HepG2 (cell line): ENCODE data around the gene FDXR. TPM values are rescaled to one million over a fixed set of nuclear protein-coding genes. Genes with fewer than 3 reads are reported as not detected.
"Not testable (repeated sequence)": the region's sequence is repeated elsewhere in the genome, so short reads cannot be mapped to it uniquely, and the experiment has no call there.

ENCODE experiments used
- ATAC-seq: fragments of 200-7000 bp; cut with Tn5 transposase; 3 replicates; pipeline ENCODE4 v1.9.1; 2020; ENCODE audit warnings: mild to moderate bottlenecking, moderate library complexity
- BruUV-seq: library from RNA; stranded (reverse); fragments of 400-500 nt; replicated peaks from 2 replicates; lab custom pipeline; 2021; lab: Mats Ljungman, UMichigan
- CTCF ChIA-PET: fragments of 300-600 bp; formaldehyde crosslinking; extraction: SDS; loops from one replicate; lab custom pipeline; 2021; ENCODE audit warnings: low total read pairs, inconsistent platforms, low intra/inter-chr PET ratio; lab: Yijun Ruan, JAX
- POLR2A ChIA-PET: fragments of 350-600 bp; sonication (Branson Sonifier 250); formaldehyde crosslinking; loops from one replicate; lab custom pipeline; 2020; ENCODE audit warnings: antibody characterized with exemption, inconsistent platforms; lab: Yijun Ruan, JAX
- DNase-seq: peaks from one replicate; pipeline ENCODE4 v3.0.0-alpha.2; 2015; ENCODE audit warnings: low spot score
- FAIRE-seq: peaks from 3 replicates; lab custom pipeline; 2011; peaks lifted over from hg19 to GRCh38; lab: Jason Lieb, UNC
- H2AFZ ChIP-seq: one replicate; pipeline ENCODE4 v1.6.1; 2011; ENCODE audit warnings: low read length, inconsistent platforms
- H3K27ac ChIP-seq: fragments of 300-600 bp; 3 replicates; pipeline ENCODE4 v1.8.0; 2011; ENCODE audit warnings: mixed run types, mild to moderate bottlenecking, mixed read lengths, low read length, inconsistent platforms; ENCODE audit not compliant: insufficient read depth; ENCODE audit errors: extremely low read length
- H3K27me3 ChIP-seq, 2 experiments: fragments of 200-600 bp in 1 of 2; 2 replicates in 1 of 2; 3 replicates in 1 of 2; pipeline versions ENCODE4 v1.6.0 to v1.8.0; 2011; ENCODE audit warnings: low read length in 2 of 2, mild to moderate bottlenecking in 2 of 2, moderate library complexity in 2 of 2, inconsistent platforms in 1 of 2; ENCODE audit not compliant: insufficient read depth in 2 of 2, control insufficient read depth in 1 of 2
- H3K36me3 ChIP-seq, 2 experiments: fragments of 200-600 bp in 1 of 2; replicated peaks in 1 of 2; 2 replicates in 1 of 2; 3 replicates in 1 of 2; pipeline versions ENCODE4 v1.5.1 to v1.8.0; 2011; ENCODE audit warnings: low read length in 2 of 2, inconsistent platforms in 1 of 2; ENCODE audit not compliant: insufficient read depth in 2 of 2, control insufficient read depth in 1 of 2
- H3K4me1 ChIP-seq: 2 replicates; pipeline ENCODE4 v1.5.1; 2012; ENCODE audit warnings: low read length, inconsistent platforms; ENCODE audit not compliant: insufficient read depth
- H3K4me2 ChIP-seq: 2 replicates; pipeline ENCODE4 v1.6.0; 2011; ENCODE audit warnings: low read depth, low read length, inconsistent platforms
- H3K4me3 ChIP-seq, 3 experiments: fragments of 200-600 bp in 1 of 3; sonication (generic), shearing (Covaris generic) in 1 of 3; replicated peaks in 1 of 3; 2 replicates each; pipeline ENCODE4 v1.5.1; 2011 to 2016; ENCODE audit warnings: low read length in 3 of 3, inconsistent platforms in 2 of 3, low read depth in 2 of 3, mild to moderate bottlenecking in 2 of 3, control low read depth in 1 of 3, mixed read lengths in 1 of 3; ENCODE audit not compliant: insufficient read depth in 1 of 3
- H3K79me2 ChIP-seq: one replicate; pipeline ENCODE4 v1.6.1; 2011; ENCODE audit warnings: low read length, inconsistent platforms; ENCODE audit not compliant: insufficient read depth
- H3K9ac ChIP-seq: 2 replicates; pipeline ENCODE4 v1.6.0; 2011; ENCODE audit warnings: mild to moderate bottlenecking, low read depth, low read length, inconsistent platforms; ENCODE audit not compliant: insufficient read depth
- H3K9me3 ChIP-seq: 2 replicates; pipeline ENCODE4 v1.5.1; 2012; ENCODE audit warnings: mild to moderate bottlenecking, low read length
- H4K20me1 ChIP-seq: 2 replicates; pipeline ENCODE4 v1.6.0; 2011; ENCODE audit warnings: inconsistent platforms, mild to moderate bottlenecking, low read length, moderate library complexity; ENCODE audit not compliant: insufficient read depth
- CREB1 ChIP-seq, 2 experiments: fragments of 450-650 bp in 1 of 2; IDR thresholded peaks; 2 replicates each; pipeline ENCODE4 v1.6.1; 2016 to 2017; ENCODE audit warnings: control low read depth in 1 of 2, mild to moderate bottlenecking in 1 of 2, missing compliant biosample characterization in 1 of 2, missing genetic modification characterization in 1 of 2
- ELF3 ChIP-seq: IDR thresholded peaks from 2 replicates; pipeline ENCODE4 v1.6.1; 2016; ENCODE audit warnings: missing genetic modification reagents, missing compliant biosample characterization
- ETV5 ChIP-seq: IDR thresholded peaks from 2 replicates; pipeline ENCODE4 v1.6.1; 2018; ENCODE audit warnings: missing biosample characterization, missing genetic modification reagents, inconsistent platforms, borderline replicate concordance
- GABPB1 ChIP-seq: IDR thresholded peaks from 2 replicates; pipeline ENCODE4 v1.6.1; 2016; ENCODE audit warnings: mild to moderate bottlenecking, missing genetic modification reagents, moderate library complexity, missing compliant biosample characterization
- HMG20B ChIP-seq: conservative IDR thresholded peaks from 2 replicates; pipeline ENCODE4 v1.6.1; 2016; ENCODE audit warnings: missing genetic modification reagents, missing compliant biosample characterization
- PHF8 ChIP-seq: sonication (generic); formaldehyde crosslinking; IDR thresholded peaks from 2 replicates; pipeline ENCODE4 v1.5.0; 2020; ENCODE audit warnings: missing genetic modification reagents
- SAP130 ChIP-seq: IDR thresholded peaks from 2 replicates; pipeline ENCODE4 v1.6.1; 2016; ENCODE audit warnings: low read depth
- ZFX ChIP-seq: sonication (generic); formaldehyde crosslinking; IDR thresholded peaks from 2 replicates; pipeline ENCODE4 v1.4.0; 2020; ENCODE audit warnings: mild to moderate bottlenecking, low read depth, missing genetic modification reagents, moderate library complexity
- ZNF768 ChIP-seq: sonication (generic); formaldehyde crosslinking; IDR thresholded peaks from 2 replicates; pipeline ENCODE4 v1.4.0; 2020; ENCODE audit warnings: missing genetic modification reagents
- WGBS: methylation state at CpG from one replicate; pipeline ENCODE4 v1.1.6; 2017; ENCODE audit warnings: low lambda C conversion rate; 5-methylcytosine and 5-hydroxymethylcytosine counted together
- in situ Hi-C: cut with HindIII; loops from 2 replicates; pipeline ENCODE4 v1.10.0; 2017; ENCODE audit warnings: low pct_unique_long_range_greater_than_20kb; ENCODE audit not compliant: extremely low pct_ligation_motif_present
- intact Hi-C: fragments of 100-400 bp; cut with micrococcal nuclease; formaldehyde crosslinking; loops from one replicate; pipeline ENCODE4 v1.10.0; 2022; ENCODE audit not compliant: unreplicated experiment
- polyA plus RNA-seq, 8 experiments: library from polyadenylated mRNA; depleted of rRNA in 3 of 8; stranded (reverse) in 7 of 8; unstranded in 1 of 8; fragments of >200 nt; fragmentation: Illumina TruSeq in 4 of 8; extraction: Trizol in 4 of 8; gene quantifications; 2 replicates each; pipeline versions ENCODE4 v1.2.1 to v1.2.3, GENCODE V29; 2011 to 2016; ENCODE audit warnings: low read depth in 4 of 8, missing spikeins in 1 of 8, mixed read lengths in 1 of 8; ENCODE audit not compliant: insufficient read depth in 1 of 8
- total RNA-seq, 5 experiments: library from RNA; depleted of rRNA; stranded (reverse); fragments of >200 nt; fragmentation: Illumina TruSeq; extraction: Trizol; gene quantifications; 2 replicates each; pipeline ENCODE4 v1.2.3, GENCODE V29; 2016; ENCODE audit warnings: low read depth in 1 of 5
- TF ChIP-seq, protein P1 (sequence below): sonication (generic); formaldehyde crosslinking; IDR thresholded peaks from 2 replicates; pipeline ENCODE4 v1.5.1; 2020; ENCODE audit warnings: mild to moderate bottlenecking, missing genetic modification reagents, moderate library complexity
- TF ChIP-seq, protein P2 (sequence below): sonication (generic); formaldehyde crosslinking; IDR thresholded peaks from 2 replicates; pipeline ENCODE4 v1.5.1; 2020; ENCODE audit warnings: mild to moderate bottlenecking, moderate library complexity, missing genetic modification reagents

The FDXR gene
- total and polyA plus RNA-seq, 2 of the 13 experiments (the other 11 are each of a cell fraction or from before 2014, with no cell fraction given) = 23.4 to 116 TPM

DNA sequence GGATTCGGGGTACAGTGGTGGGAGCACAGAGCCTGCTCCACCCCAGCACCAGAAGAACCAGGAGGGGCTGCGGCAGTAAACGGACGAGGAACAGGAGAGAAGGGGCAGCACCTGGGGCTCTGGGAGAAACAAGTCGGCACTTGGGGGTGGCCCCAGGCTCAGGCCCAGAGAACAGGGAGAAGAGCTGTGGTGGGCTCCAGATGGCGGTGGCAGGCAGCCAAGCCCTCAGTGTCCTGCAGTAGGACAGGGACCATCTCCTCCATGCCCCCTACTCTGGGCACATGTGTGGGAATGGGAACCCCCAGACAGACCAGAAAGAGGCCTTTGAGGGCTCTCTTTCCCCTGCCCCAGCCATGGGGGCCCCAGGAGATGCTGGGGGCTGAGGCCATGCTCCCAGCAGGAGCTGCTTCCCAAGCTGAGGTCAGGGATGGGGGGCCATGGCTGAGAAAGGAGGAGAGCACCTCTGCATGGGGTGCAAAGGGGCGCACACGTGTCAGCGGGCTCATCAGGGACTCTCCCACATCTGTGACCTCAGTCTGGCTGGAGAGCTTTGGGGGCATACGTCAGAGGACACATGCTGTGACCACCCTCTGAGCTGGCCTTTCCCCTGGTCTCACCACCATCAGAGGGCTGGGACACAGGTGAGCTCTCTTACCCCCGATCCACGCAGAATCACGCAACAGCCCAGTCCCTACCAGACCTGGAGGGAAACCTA, 43.5 kb upstream of the FDXR start:
- in situ Hi-C loops = loop anchor here (5.0 kb wide), 1 partner anchor 91 kb away; no protein-coding TSS in a partner anchor
- POLR2A ChIA-PET = no interaction called here
- intact Hi-C loops = no loop called here
- CTCF ChIA-PET = no interaction called here
- BruUV-seq = no TSS peak
- Histone ChIP-seq H3K36me3 (no peaks in the 10 kb centered on the region), H4K20me1 (no peaks in the 10 kb centered on the region), H3K27ac (no peak overlapping the region), H3K9me3 (no peaks in the 10 kb centered on the region), H3K4me2 (no peak overlapping the region), H2AFZ (no peak overlapping the region), H3K4me3 (no peak overlapping the region), H3K79me2 (no peaks in the 10 kb centered on the region), H3K27me3 (peaks cover 3 to 41% of the 10 kb centered on the region in 2 experiments), H3K4me1 (peaks cover 29% of the 10 kb centered on the region), H3K9ac (no peak overlapping the region)
- TF ChIP-seq CREB1 (IDR thresholded peaks at IDR 0.05) (peak; percentile 73), CREB1 (CRISPR knock-in tag; IDR thresholded peaks at IDR 0.05) (no peak), ZNF768 (CRISPR knock-in tag) (no peak)
- WGBS = 10% methylated on average over 13 of the region's 13 CpGs
- DNase-seq (no peak), FAIRE-seq (no peak), ATAC-seq (no peak)

DNA sequence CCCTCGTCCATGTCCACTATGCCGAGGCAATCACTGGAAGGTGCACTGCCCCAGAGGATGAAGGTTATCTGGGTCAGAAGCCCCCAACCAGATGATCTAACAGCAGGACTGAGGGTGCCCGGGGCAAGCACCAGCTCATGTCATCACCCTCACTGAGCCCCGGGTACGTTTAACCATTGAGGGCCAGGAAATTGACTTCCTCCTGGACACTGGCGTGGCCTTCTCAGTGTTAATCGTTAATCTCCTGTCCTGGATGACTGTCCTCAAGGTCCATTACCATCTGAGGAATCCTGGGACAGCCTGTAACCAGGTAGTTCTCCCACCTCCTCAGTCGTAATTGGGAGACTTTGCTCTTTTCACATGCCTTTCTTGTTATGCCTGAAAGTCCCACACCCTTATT, 38.6 kb upstream of the FDXR start:
- POLR2A ChIA-PET = interaction anchor here (1.0 kb wide), 1 partner anchor 38 kb away, joined by 3 read pairs; the partner anchor contains the start of gene FDXR
- Histone ChIP-seq H2AFZ (peak overlapping the region; percentile 27), H3K4me2 (peak overlapping the region; percentile 49), H3K4me1 (peaks cover 24% of the 10 kb centered on the region; the same call in 1 of the 2 replicates), H3K27me3 (peaks cover 0 to 17% of the 10 kb centered on the region in 2 experiments; a peak in 3 of 5 replicates)
- H3K9ac ChIP-seq, BruUV-seq, ATAC-seq, H3K9me3 ChIP-seq, H3K27ac ChIP-seq, CTCF ChIA-PET, H4K20me1 ChIP-seq, H3K4me3 ChIP-seq, H3K36me3 ChIP-seq, H3K79me2 ChIP-seq, intact Hi-C loops, in situ Hi-C loops, DNase-seq, FAIRE-seq: not testable (repeated sequence)
- 0% methylated on average over 5 of the region's 8 CpGs for WGBS
- peak; percentile 51; the same call in 1 of the 2 replicates for TF ChIP-seq ETV5 (CRISPR knock-in tag)
- TF ChIP-seq ELF3 (CRISPR knock-in tag) = peak; percentile 49; the same call in 1 of the 2 replicates
- TF ChIP-seq, protein P1, sequence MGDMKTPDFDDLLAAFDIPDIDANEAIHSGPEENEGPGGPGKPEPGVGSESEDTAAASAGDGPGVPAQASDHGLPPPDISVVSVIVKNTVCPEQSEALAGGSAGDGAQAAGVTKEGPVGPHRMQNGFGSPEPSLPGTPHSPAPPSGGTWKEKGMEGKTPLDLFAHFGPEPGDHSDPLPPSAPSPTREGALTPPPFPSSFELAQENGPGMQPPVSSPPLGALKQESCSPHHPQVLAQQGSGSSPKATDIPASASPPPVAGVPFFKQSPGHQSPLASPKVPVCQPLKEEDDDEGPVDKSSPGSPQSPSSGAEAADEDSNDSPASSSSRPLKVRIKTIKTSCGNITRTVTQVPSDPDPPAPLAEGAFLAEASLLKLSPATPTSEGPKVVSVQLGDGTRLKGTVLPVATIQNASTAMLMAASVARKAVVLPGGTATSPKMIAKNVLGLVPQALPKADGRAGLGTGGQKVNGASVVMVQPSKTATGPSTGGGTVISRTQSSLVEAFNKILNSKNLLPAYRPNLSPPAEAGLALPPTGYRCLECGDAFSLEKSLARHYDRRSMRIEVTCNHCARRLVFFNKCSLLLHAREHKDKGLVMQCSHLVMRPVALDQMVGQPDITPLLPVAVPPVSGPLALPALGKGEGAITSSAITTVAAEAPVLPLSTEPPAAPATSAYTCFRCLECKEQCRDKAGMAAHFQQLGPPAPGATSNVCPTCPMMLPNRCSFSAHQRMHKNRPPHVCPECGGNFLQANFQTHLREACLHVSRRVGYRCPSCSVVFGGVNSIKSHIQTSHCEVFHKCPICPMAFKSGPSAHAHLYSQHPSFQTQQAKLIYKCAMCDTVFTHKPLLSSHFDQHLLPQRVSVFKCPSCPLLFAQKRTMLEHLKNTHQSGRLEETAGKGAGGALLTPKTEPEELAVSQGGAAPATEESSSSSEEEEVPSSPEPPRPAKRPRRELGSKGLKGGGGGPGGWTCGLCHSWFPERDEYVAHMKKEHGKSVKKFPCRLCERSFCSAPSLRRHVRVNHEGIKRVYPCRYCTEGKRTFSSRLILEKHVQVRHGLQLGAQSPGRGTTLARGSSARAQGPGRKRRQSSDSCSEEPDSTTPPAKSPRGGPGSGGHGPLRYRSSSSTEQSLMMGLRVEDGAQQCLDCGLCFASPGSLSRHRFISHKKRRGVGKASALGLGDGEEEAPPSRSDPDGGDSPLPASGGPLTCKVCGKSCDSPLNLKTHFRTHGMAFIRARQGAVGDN (CRISPR knock-in tag) = 0 out of 2 replicates have a peak, but pooled peaks have one; percentile 11
- 0 out of 2 replicates have a peak, but pooled peaks have one; percentile 3 for TF ChIP-seq HMG20B (CRISPR knock-in tag)
- TF ChIP-seq SAP130 (CRISPR knock-in tag) = 0 out of 2 replicates have a peak, but pooled peaks have one; percentile 19
- peak; percentile 39; the same call in 1 of the 2 replicates for TF ChIP-seq ZFX (CRISPR knock-in tag)
- 0 out of 2 replicates have a peak, but pooled peaks have one; percentile 43 for TF ChIP-seq GABPB1
- TF ChIP-seq, protein P2, sequence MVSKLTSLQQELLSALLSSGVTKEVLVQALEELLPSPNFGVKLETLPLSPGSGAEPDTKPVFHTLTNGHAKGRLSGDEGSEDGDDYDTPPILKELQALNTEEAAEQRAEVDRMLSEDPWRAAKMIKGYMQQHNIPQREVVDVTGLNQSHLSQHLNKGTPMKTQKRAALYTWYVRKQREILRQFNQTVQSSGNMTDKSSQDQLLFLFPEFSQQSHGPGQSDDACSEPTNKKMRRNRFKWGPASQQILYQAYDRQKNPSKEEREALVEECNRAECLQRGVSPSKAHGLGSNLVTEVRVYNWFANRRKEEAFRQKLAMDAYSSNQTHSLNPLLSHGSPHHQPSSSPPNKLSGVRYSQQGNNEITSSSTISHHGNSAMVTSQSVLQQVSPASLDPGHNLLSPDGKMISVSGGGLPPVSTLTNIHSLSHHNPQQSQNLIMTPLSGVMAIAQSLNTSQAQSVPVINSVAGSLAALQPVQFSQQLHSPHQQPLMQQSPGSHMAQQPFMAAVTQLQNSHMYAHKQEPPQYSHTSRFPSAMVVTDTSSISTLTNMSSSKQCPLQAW (CRISPR knock-in tag) = peak; percentile 40; the same call in 1 of the 2 replicates
- 0 out of 2 replicates have a peak, but pooled peaks have one; percentile 27 for TF ChIP-seq PHF8
